ENCODE measurements around the gene ANO4.

GRCh38 chr12:100927826-100928225 is 133.2 kb downstream of the ANO4 start:
- TF ChIP-seq, protein P1, sequence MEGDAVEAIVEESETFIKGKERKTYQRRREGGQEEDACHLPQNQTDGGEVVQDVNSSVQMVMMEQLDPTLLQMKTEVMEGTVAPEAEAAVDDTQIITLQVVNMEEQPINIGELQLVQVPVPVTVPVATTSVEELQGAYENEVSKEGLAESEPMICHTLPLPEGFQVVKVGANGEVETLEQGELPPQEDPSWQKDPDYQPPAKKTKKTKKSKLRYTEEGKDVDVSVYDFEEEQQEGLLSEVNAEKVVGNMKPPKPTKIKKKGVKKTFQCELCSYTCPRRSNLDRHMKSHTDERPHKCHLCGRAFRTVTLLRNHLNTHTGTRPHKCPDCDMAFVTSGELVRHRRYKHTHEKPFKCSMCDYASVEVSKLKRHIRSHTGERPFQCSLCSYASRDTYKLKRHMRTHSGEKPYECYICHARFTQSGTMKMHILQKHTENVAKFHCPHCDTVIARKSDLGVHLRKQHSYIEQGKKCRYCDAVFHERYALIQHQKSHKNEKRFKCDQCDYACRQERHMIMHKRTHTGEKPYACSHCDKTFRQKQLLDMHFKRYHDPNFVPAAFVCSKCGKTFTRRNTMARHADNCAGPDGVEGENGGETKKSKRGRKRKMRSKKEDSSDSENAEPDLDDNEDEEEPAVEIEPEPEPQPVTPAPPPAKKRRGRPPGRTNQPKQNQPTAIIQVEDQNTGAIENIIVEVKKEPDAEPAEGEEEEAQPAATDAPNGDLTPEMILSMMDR (conservative IDR thresholded peaks at IDR 0.05), result no peak
- TF ChIP-seq ZFX (IDR thresholded peaks at IDR 0.05), result no peak
